ENCODE results near the gene UNC13D. TPM values are rescaled to one million over a fixed set of nuclear protein-coding genes. Genes with fewer than 3 reads are reported as not detected.

UNC13D gene
- total and polyA plus RNA-seq, 9 of the 15 experiments (the other 6 are each of a cell fraction or from before 2014, with no cell fraction given), result 0.86 to 244 (median 69.2) TPM

GRCh38 chr17:75779250-75779986, 64.8 kb downstream of the UNC13D start (continued):
- TF ChIP-seq ZBTB34 (CRISPR knock-in tag; IDR thresholded peaks at IDR 0.05) (no peak), HNRNPL (IDR thresholded peaks at IDR 0.05; ENCODE audit: low read depth, low read length) (peak; percentile 98), BACH1 (tag; IDR thresholded peaks at IDR 0.05) (no peak), RHOXF2B (CRISPR knock-in tag; conservative IDR thresholded peaks at IDR 0.05) (no peak), ZSCAN32 (CRISPR knock-in tag; IDR thresholded peaks at IDR 0.05) (0 out of 2 replicates have a peak, but pooled peaks have one; percentile 42), MLX (CRISPR knock-in tag; conservative IDR thresholded peaks at IDR 0.05) (0 out of 4 replicates have a peak, but pooled peaks of 1 of the 2 experiments have one; percentile 58), RBM15 (IDR thresholded peaks at IDR 0.05; ENCODE audit: insufficient read depth, low read length) (peak; percentile 88; the same call in 1 of the 2 replicates), MYBL2 (IDR thresholded peaks at IDR 0.05; ENCODE audit: low read depth) (no peak; the same call in 1 of the 2 replicates), MYBL2 (CRISPR knock-in tag; IDR thresholded peaks at IDR 0.05; ENCODE audit: borderline replicate concordance) (no peak), ZNF41 (CRISPR knock-in tag; conservative IDR thresholded peaks at IDR 0.05) (no peak), ZNF589 (CRISPR knock-in tag; IDR thresholded peaks at IDR 0.05; ENCODE audit: low read depth) (peak; percentile 88), ZNF12 (CRISPR knock-in tag; IDR thresholded peaks at IDR 0.05) (no peak; the same call in none of the 2 replicates), TBL1XR1 (IDR thresholded peaks at IDR 0.05; ENCODE audit: low read length in 2 of 2) (peak; percentile 51 to 86; a peak in 3 of 4 replicates), KAT2B (IDR thresholded peaks at IDR 0.05; ENCODE audit: low read depth, low read length) (no peak), ZNF449 (CRISPR knock-in tag; IDR thresholded peaks at IDR 0.05) (no peak), THRAP3 (IDR thresholded peaks at IDR 0.05; ENCODE audit: borderline replicate concordance) (no peak), RERE (CRISPR knock-in tag; IDR thresholded peaks at IDR 0.05; ENCODE audit: borderline replicate concordance) (no peak), RFX5 (IDR thresholded peaks at IDR 0.05; ENCODE audit: low read depth, low read length) (peak; percentile 52; the same call in 1 of the 2 replicates)
